ENCODE results near the gene GIMAP1.

Gene GIMAP1

DNA sequence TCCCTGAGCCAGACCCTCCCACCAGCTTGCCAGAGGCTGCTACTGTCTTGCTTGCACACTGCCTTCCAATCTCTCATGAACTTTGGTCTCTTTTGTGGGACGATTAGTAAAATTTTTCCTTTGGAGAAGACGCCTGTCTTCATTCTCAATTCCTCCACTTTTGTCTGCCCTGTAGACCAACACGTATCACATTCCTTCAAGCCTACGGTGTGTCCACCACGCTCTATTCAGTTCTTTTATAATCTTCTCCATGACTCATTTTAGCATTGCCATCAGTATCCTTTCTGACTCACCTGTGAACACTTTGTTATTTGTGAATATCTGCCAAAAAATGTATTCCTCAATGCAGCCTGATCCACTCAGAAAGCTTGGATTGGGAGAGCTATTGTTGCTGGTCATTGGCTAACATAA is 22.2 kb downstream of the GIMAP1 start:
- Histone ChIP-seq H3K9me3 (no peaks in the 10 kb centered on the region), H3K36me3 (no peaks in the 10 kb centered on the region), H3K4me1 (ENCODE audit: control insufficient read depth in 1 of 2, insufficient read depth in 1 of 2, low read depth in 1 of 2, low read length in 1 of 2) (peaks cover 9 to 10% of the 10 kb centered on the region in 2 experiments), H3K27ac (no peak overlapping the region), H3K27me3 (peaks cover 19% of the 10 kb centered on the region), H3K4me3 (ENCODE audit: low read depth in 1 of 2, low read length in 1 of 2) (no peak overlapping the region)
- TF ChIP-seq, protein P1, sequence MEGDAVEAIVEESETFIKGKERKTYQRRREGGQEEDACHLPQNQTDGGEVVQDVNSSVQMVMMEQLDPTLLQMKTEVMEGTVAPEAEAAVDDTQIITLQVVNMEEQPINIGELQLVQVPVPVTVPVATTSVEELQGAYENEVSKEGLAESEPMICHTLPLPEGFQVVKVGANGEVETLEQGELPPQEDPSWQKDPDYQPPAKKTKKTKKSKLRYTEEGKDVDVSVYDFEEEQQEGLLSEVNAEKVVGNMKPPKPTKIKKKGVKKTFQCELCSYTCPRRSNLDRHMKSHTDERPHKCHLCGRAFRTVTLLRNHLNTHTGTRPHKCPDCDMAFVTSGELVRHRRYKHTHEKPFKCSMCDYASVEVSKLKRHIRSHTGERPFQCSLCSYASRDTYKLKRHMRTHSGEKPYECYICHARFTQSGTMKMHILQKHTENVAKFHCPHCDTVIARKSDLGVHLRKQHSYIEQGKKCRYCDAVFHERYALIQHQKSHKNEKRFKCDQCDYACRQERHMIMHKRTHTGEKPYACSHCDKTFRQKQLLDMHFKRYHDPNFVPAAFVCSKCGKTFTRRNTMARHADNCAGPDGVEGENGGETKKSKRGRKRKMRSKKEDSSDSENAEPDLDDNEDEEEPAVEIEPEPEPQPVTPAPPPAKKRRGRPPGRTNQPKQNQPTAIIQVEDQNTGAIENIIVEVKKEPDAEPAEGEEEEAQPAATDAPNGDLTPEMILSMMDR (IDR thresholded peaks at IDR 0.05) = no peak

- Histone ChIP-seq H3K4me1 (ENCODE audit: control insufficient read depth in 1 of 2, insufficient read depth in 1 of 2, low read depth in 1 of 2, low read length in 1 of 2) (peaks cover 9 to 10% of the 10 kb centered on the region in 2 experiments), H3K27me3 (peaks cover 19% of the 10 kb centered on the region), H3K36me3 (no peaks in the 10 kb centered on the region), H3K9me3 (no peaks in the 10 kb centered on the region), H3K27ac (no peak overlapping the region), H3K4me3 (ENCODE audit: low read depth in 1 of 2, low read length in 1 of 2) (no peak overlapping the region)
- TF ChIP-seq, protein P1 (IDR thresholded peaks at IDR 0.05) = no peak
Measured at GRCh38 chr7:150739033-150739432, 22.6 kb downstream of the GIMAP1 start.

- Histone ChIP-seq H3K9me3 (no peaks in the 10 kb centered on the region), H3K4me3 (ENCODE audit: low read depth in 1 of 2, low read length in 1 of 2) (no peak overlapping the region), H3K27ac (no peak overlapping the region), H3K27me3 (peaks cover 19% of the 10 kb centered on the region), H3K4me1 (ENCODE audit: control insufficient read depth in 1 of 2, insufficient read depth in 1 of 2, low read depth in 1 of 2, low read length in 1 of 2) (peaks cover 9 to 10% of the 10 kb centered on the region in 2 experiments), H3K36me3 (no peaks in the 10 kb centered on the region)
- TF ChIP-seq, protein P1 (IDR thresholded peaks at IDR 0.05) = no peak
Measured at GRCh38 chr7:150740053-150740452, 23.6 kb downstream of the GIMAP1 start.

GRCh38 chr7:150742286-150742968 is 26.0 kb downstream of the GIMAP1 start:
- Histone ChIP-seq H3K4me1 (ENCODE audit: control insufficient read depth in 1 of 2, insufficient read depth in 1 of 2, low read depth in 1 of 2, low read length in 1 of 2) (peaks cover 2 to 3% of the 10 kb centered on the region in 2 experiments), H3K36me3 (no peaks in the 10 kb centered on the region), H3K27ac (no peak overlapping the region), H3K4me3 (ENCODE audit: low read depth in 1 of 2, low read length in 1 of 2) (no peak overlapping the region), H3K9me3 (no peaks in the 10 kb centered on the region), H3K27me3 (peaks cover 17% of the 10 kb centered on the region)
- TF ChIP-seq, protein P1 (IDR thresholded peaks at IDR 0.05) = no peak

- no peak overlapping the region for H3K27ac ChIP-seq
- H3K27me3 ChIP-seq = peaks cover under 1% of the 10 kb centered on the region
- H3K4me1 ChIP-seq (ENCODE audit: control insufficient read depth in 1 of 2, insufficient read depth in 1 of 2, low read depth in 1 of 2, low read length in 1 of 2) = no peaks in the 10 kb centered on the region
- no peaks in the 10 kb centered on the region for H3K36me3 ChIP-seq
- no peaks in the 10 kb centered on the region for H3K9me3 ChIP-seq
- TF ChIP-seq, protein P1 (IDR thresholded peaks at IDR 0.05) = no peak
- no peak overlapping the region for H3K4me3 ChIP-seq (ENCODE audit: low read depth in 1 of 2, low read length in 1 of 2)
Measured at GRCh38 chr7:150744041-150744656, 27.7 kb downstream of the GIMAP1 start.
